H9 (cell line): ENCODE results near the gene GLB1L. TPM values are rescaled to one million over a fixed set of nuclear protein-coding genes. Genes with fewer than 3 reads are reported as not detected.

Experiments used
- DNase-seq: peaks from one replicate; pipeline ENCODE4 v3.0.0-alpha.2; 2017
- H2AFZ ChIP-seq: one replicate; pipeline ENCODE4 v1.6.1; 2013; ENCODE audit warnings: mild to moderate bottlenecking, low read length, control low read depth, moderate library complexity
- H2AK5ac ChIP-seq: 2 replicates; pipeline ENCODE4 v1.6.1; 2013; ENCODE audit warnings: low read length, control low read depth, mixed read lengths; ENCODE audit not compliant: insufficient read length
- H2BK120ac ChIP-seq: one replicate; pipeline ENCODE4 v1.6.1; 2013; ENCODE audit warnings: low read depth, mild to moderate bottlenecking, low read length, control low read depth, inconsistent platforms; ENCODE audit not compliant: poor library complexity, severe bottlenecking
- H2BK12ac ChIP-seq: 2 replicates; pipeline ENCODE4 v1.6.1; 2013; ENCODE audit warnings: low read length, control low read depth, mixed read lengths, low read depth; ENCODE audit not compliant: insufficient read length
- H2BK15ac ChIP-seq: 2 replicates; pipeline ENCODE4 v1.6.1; 2013; ENCODE audit warnings: low read depth, low read length, control low read depth
- H2BK20ac ChIP-seq: one replicate; pipeline ENCODE4 v1.6.1; 2013; ENCODE audit warnings: low read depth, mild to moderate bottlenecking, low read length, control low read depth, inconsistent platforms; ENCODE audit not compliant: poor library complexity, severe bottlenecking
- H2BK5ac ChIP-seq: 2 replicates; pipeline ENCODE4 v1.6.1; 2013; ENCODE audit warnings: low read length, control low read depth, mixed read lengths; ENCODE audit not compliant: insufficient read length
- H3K14ac ChIP-seq: 2 replicates; pipeline ENCODE4 v1.6.1; 2013; ENCODE audit warnings: low read length, control low read depth; ENCODE audit not compliant: insufficient read depth
- H3K18ac ChIP-seq: 2 replicates; pipeline ENCODE4 v1.6.1; 2013; ENCODE audit warnings: low read depth, mild to moderate bottlenecking, mixed read lengths, low read length, control low read depth; ENCODE audit not compliant: insufficient read length
- H3K23ac ChIP-seq: 2 replicates; pipeline ENCODE4 v1.6.1; 2013; ENCODE audit warnings: low read length, control low read depth, mixed read lengths, low read depth; ENCODE audit not compliant: insufficient read length
- H3K23me2 ChIP-seq: 2 replicates; pipeline ENCODE4 v1.6.1; 2013; ENCODE audit warnings: low read depth, mild to moderate bottlenecking, mixed read lengths, low read length, control low read depth; ENCODE audit not compliant: insufficient read length, poor library complexity, severe bottlenecking
- H3K27ac ChIP-seq: 2 replicates; pipeline ENCODE4 v1.5.1; 2013; ENCODE audit warnings: low read length, control low read depth, mixed read lengths, low read depth; ENCODE audit not compliant: insufficient read length
- H3K27me3 ChIP-seq: 2 replicates; pipeline ENCODE4 v1.6.1; 2013; ENCODE audit warnings: low read length, control low read depth, inconsistent platforms; ENCODE audit not compliant: insufficient read depth
- H3K4ac ChIP-seq: 2 replicates; pipeline ENCODE4 v1.6.1; 2013; ENCODE audit warnings: low read depth, mild to moderate bottlenecking, control low read depth, inconsistent platforms, low read length, moderate library complexity
- H3K4me1 ChIP-seq: 2 replicates; pipeline ENCODE4 v1.6.1; 2013; ENCODE audit warnings: low read length, control low read depth, inconsistent platforms; ENCODE audit not compliant: insufficient read depth
- H3K4me2 ChIP-seq: 2 replicates; pipeline ENCODE4 v1.6.1; 2013; ENCODE audit warnings: low read length, control low read depth, mixed read lengths; ENCODE audit not compliant: insufficient read length, insufficient read depth
- H3K56ac ChIP-seq: 2 replicates; pipeline ENCODE4 v1.6.1; 2013; ENCODE audit warnings: low read depth, mild to moderate bottlenecking, mixed read lengths, low read length, control low read depth; ENCODE audit not compliant: insufficient read length
- H3K79me1 ChIP-seq: 2 replicates; pipeline ENCODE4 v1.6.1; 2013; ENCODE audit warnings: low read depth, mild to moderate bottlenecking, moderate library complexity, low read length, control low read depth, inconsistent platforms; ENCODE audit not compliant: insufficient read depth, poor library complexity, severe bottlenecking
- H3K79me2 ChIP-seq: 2 replicates; pipeline ENCODE4 v1.6.1; 2013; ENCODE audit warnings: low read length, control low read depth, inconsistent platforms; ENCODE audit not compliant: insufficient read depth
- H3K9ac ChIP-seq: 2 replicates; pipeline ENCODE4 v1.6.1; 2013; ENCODE audit warnings: low read length, control low read depth, mixed read lengths; ENCODE audit not compliant: insufficient read length; ENCODE audit errors: extremely low read depth
- H3K9me3 ChIP-seq: one replicate; pipeline ENCODE4 v1.6.1; 2013; ENCODE audit warnings: low read depth, low read length, inconsistent platforms; ENCODE audit not compliant: control insufficient read depth
- H3T11ph ChIP-seq: one replicate; pipeline ENCODE4 v1.6.1; 2013; ENCODE audit warnings: mild to moderate bottlenecking, low read length, control low read depth, inconsistent platforms
- H4K20me1 ChIP-seq: one replicate; pipeline ENCODE4 v1.6.1; 2013; ENCODE audit not compliant: control insufficient read depth, insufficient read length, insufficient read depth
- H4K5ac ChIP-seq: 2 replicates; pipeline ENCODE4 v1.6.1; 2013; ENCODE audit warnings: low read depth, mild to moderate bottlenecking, mixed read lengths, low read length, control low read depth; ENCODE audit not compliant: insufficient read length
- H4K8ac ChIP-seq: replicated peaks from 2 replicates; pipeline ENCODE4 v1.6.1; 2013; ENCODE audit warnings: low read length, control low read depth, mixed read lengths, low read depth; ENCODE audit not compliant: insufficient read length
- H4K91ac ChIP-seq: 2 replicates; pipeline ENCODE4 v1.6.1; 2013; ENCODE audit warnings: low read depth, mild to moderate bottlenecking, moderate library complexity, mixed read lengths, low read length, control low read depth; ENCODE audit not compliant: insufficient read length
- H3K27ac Mint-ChIP-seq, 3 experiments: 2 replicates in 2 of 3; 3 replicates in 1 of 3; pipeline ENCODE4 v1.8.0; 2020 to 2021; ENCODE audit warnings: mixed read lengths in 3 of 3, mild to moderate bottlenecking in 1 of 3, moderate library complexity in 1 of 3
- H3K27me3 Mint-ChIP-seq: 2 replicates; pipeline ENCODE4 v1.8.0; 2021; ENCODE audit warnings: low read depth, mild to moderate bottlenecking, moderate library complexity, mixed read lengths
- H3K36me3 Mint-ChIP-seq, 3 experiments: 2 replicates in 2 of 3; 3 replicates in 1 of 3; pipeline ENCODE4 v1.8.0; 2020 to 2021; ENCODE audit warnings: low read depth in 3 of 3, mixed read lengths in 3 of 3; ENCODE audit not compliant: insufficient read depth in 1 of 3
- H3K4me1 Mint-ChIP-seq, 2 experiments: 2 replicates each; pipeline ENCODE4 v1.8.0; 2020; ENCODE audit warnings: mixed read lengths in 2 of 2
- H3K4me3 Mint-ChIP-seq, 2 experiments: 2 replicates in 1 of 2; 3 replicates in 1 of 2; pipeline ENCODE4 v1.8.0; 2020 to 2021; ENCODE audit warnings: mild to moderate bottlenecking in 2 of 2, mixed read lengths in 2 of 2, moderate library complexity in 1 of 2
- H3K9me3 Mint-ChIP-seq, 2 experiments: 2 replicates in 1 of 2; 3 replicates in 1 of 2; pipeline ENCODE4 v1.8.0; 2020; ENCODE audit warnings: mild to moderate bottlenecking in 2 of 2, mixed read lengths in 2 of 2, moderate library complexity in 1 of 2
- WGBS: extraction: QIAGEN DNeasy Blood & Tissue Kit; methylation state at CpG from one replicate; pipeline ENCODE4 v1.1.7; 2013; ENCODE audit warnings: missing lambda C conversion rate, low lambda C conversion rate, mixed read lengths; ENCODE audit not compliant: insufficient read length; ENCODE audit errors: extremely low coverage; 5-methylcytosine and 5-hydroxymethylcytosine counted together
- total RNA-seq: library from RNA; stranded (reverse); gene quantifications from 2 replicates; pipeline ENCODE4 v1.2.1, GENCODE V29; 2021
- TF ChIP-seq, protein P1 (sequence below): fragments of 200-600 bp; sonication (generic); conservative IDR thresholded peaks from 3 replicates; pipeline ENCODE4 v1.8.0; 2021; ENCODE audit warnings: antibody characterized with exemption, mild to moderate bottlenecking

GLB1L gene
- total RNA-seq, 1 experiment from 2014 or later, result 6.5 TPM

DNA sequence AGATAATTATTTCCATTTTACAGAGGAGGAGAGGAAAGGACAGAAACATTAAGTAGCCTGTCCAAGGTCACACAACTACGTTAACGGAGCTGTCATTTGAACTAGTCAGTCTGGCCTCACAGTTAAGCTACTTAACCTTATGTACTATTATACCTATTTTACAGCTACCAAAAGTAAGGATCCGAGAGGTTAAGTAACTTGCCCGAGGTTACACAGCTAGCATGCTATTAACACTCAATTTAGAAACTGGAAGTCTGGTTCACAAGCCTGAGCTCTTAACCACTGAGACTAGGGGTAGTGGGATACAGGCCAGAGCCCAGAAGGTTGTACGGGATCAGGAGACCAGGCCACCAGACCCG, 476 bp downstream of the GLB1L start:
- no peak overlapping the region for H2AFZ ChIP-seq
- no CpG with 5 or more reads among the region's 6 CpGs for WGBS
- peaks cover 0 to 13% (median 12%) of the 10 kb centered on the region in 3 experiments; a peak in 6 of 7 replicates for H3K36me3 Mint-ChIP-seq

More for the DNA sequence above, 476 bp downstream of the GLB1L start:
- Mint-ChIP-seq H3K27ac (peak overlapping the region; percentile 44 to 93 (median 55); a peak in 5 of 7 replicates), H3K9me3 (no peaks in the 10 kb centered on the region), H3K4me3 (peak overlapping the region; percentile 92 to 96), H3K27me3 (no peaks in the 10 kb centered on the region), H3K4me1 (peaks cover 19 to 24% of the 10 kb centered on the region in 2 experiments)
- peaks cover 2% of the 10 kb centered on the region; the same call in 1 of the 2 replicates for H3K4me1 ChIP-seq
- H3K56ac ChIP-seq, result no peak overlapping the region
- TF ChIP-seq, protein P1, sequence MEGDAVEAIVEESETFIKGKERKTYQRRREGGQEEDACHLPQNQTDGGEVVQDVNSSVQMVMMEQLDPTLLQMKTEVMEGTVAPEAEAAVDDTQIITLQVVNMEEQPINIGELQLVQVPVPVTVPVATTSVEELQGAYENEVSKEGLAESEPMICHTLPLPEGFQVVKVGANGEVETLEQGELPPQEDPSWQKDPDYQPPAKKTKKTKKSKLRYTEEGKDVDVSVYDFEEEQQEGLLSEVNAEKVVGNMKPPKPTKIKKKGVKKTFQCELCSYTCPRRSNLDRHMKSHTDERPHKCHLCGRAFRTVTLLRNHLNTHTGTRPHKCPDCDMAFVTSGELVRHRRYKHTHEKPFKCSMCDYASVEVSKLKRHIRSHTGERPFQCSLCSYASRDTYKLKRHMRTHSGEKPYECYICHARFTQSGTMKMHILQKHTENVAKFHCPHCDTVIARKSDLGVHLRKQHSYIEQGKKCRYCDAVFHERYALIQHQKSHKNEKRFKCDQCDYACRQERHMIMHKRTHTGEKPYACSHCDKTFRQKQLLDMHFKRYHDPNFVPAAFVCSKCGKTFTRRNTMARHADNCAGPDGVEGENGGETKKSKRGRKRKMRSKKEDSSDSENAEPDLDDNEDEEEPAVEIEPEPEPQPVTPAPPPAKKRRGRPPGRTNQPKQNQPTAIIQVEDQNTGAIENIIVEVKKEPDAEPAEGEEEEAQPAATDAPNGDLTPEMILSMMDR, result no peak
- H2BK12ac ChIP-seq, result no peak overlapping the region
- H4K5ac ChIP-seq, result no peak overlapping the region
- no peak overlapping the region for H3K18ac ChIP-seq
- no peak overlapping the region for H4K8ac ChIP-seq
- no peak overlapping the region for H3K14ac ChIP-seq
- no peak overlapping the region for H2BK15ac ChIP-seq
- no peak overlapping the region for H3K23ac ChIP-seq
- H3K27ac ChIP-seq, result no peak overlapping the region
- H3K4ac ChIP-seq, result no peak overlapping the region
- no peaks in the 10 kb centered on the region for H3K79me1 ChIP-seq
- no peak overlapping the region for H2BK5ac ChIP-seq
- no peak overlapping the region for H3K9ac ChIP-seq
- no peaks in the 10 kb centered on the region for H3K23me2 ChIP-seq
- H3T11ph ChIP-seq, result no peak overlapping the region
- DNase-seq, result no peak
- H3K9me3 ChIP-seq, result no peaks in the 10 kb centered on the region
- no peaks in the 10 kb centered on the region for H4K20me1 ChIP-seq
- H2BK20ac ChIP-seq, result no peak overlapping the region
- H4K91ac ChIP-seq, result no peak overlapping the region
- H3K27me3 ChIP-seq, result no peaks in the 10 kb centered on the region
- no peak overlapping the region for H2AK5ac ChIP-seq
- H3K4me2 ChIP-seq, result peak overlapping the region; percentile 77
- H2BK120ac ChIP-seq, result no peak overlapping the region
- no peaks in the 10 kb centered on the region for H3K79me2 ChIP-seq
